SKM-1 (cell line): ENCODE measurements around the gene NEK8.
"Not testable (repeated sequence)": the region's sequence is repeated elsewhere in the genome, so short reads cannot be mapped to it uniquely, and the experiment has no call there.

Experiments
- DNase-seq: peaks from one replicate; lab custom pipeline; 2025; ENCODE audit not compliant: unreplicated experiment; lab: John Stamatoyannopoulos, UW

Gene NEK8

GRCh38 chr17:28725660-28726225 lies 2.8 kb upstream of the NEK8 start:
- DNase-seq: no peak

DNA sequence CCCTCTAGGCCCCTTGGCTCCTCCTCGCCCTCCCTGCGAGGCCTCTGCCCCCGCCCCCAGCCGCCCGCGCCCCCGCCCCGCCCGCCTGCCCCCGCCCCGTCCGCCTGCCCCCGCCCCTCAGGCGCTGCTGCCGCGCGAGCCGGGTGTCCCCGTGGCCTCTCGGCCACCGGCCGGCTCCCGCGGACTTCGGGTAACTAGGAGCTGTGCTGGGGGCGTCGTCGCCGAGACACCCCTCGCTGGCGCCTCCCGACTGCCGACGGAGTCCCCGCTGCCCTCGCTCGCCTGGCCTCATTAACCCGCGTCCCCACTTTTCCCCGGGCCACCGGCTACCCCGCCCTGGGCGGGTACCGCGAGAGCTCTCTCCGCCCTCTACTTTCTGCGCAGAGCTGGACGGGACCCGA lies 2.4 kb upstream of the NEK8 start, which contains the start of gene TLCD1:
Gene TLCD1, minus strand, starts transcription at position 8 of the 401 bp plus-strand sequence. CDS start 136 bp downstream, outside the sequence.
- DNase-seq: no peak

DNA sequence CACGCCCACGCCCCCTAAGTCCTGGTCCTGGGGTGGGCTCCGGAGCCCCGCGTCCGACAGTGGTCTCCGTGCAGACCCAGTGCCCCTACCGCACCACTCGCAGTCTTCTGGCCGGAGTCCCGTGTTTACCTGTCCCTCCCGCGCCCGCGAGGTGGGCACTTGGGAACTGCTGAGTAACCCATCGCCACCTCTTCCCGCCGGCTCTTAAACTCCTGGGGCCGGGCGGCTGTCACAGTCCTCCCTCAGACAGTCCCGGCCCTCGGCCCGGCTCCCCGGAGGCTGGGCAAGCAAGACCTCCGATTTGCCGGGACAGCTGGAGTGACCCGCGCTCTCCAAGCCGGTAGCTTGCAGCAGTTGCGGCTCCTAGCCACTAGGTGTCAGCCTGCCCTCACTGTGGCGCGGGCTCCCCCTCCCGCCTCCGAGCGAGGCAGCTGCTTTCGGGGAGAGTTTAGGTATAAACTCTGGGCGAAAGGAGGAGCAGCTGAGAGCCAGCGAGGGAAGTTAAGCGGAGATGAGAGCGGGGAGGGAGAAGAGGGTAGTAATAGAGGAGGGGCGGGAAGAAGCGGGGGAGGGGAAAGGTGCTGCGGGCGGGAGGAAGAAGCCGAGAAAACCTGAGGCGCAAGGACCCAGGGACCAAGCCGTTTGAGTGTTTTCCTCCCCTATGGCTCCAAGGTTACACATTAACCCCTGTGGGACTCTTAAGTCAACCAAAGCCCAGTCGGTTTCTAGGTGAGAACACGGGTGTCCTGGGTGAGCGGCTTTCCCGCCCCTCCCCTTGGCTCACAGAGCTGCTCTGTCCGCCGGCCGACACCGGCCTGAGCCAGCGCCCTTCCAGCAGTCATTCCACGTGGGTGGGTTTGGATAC lies 1.7 kb upstream of the NEK8 start:
- peak; percentile 90 for DNase-seq

DNA sequence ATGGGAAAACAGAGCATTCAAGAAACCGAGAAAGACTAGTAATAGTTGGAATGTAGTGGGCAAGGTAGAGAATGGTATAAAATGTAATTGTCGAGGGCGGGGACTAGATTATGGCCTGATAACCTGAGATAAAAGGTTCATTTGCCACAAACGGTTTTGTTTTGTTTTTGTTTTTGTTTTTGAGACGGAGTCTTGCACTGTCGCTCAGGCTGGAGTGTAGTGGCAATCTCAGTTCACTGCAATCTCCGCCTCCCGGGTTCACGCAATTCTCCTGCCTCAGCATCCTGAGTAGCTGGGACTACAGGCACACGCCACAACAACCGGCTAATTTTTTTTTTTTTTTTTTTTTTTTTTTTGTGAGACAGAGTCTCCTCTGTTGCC lies 1.4 kb downstream of the NEK8 start:
- DNase-seq: no peak

DNA sequence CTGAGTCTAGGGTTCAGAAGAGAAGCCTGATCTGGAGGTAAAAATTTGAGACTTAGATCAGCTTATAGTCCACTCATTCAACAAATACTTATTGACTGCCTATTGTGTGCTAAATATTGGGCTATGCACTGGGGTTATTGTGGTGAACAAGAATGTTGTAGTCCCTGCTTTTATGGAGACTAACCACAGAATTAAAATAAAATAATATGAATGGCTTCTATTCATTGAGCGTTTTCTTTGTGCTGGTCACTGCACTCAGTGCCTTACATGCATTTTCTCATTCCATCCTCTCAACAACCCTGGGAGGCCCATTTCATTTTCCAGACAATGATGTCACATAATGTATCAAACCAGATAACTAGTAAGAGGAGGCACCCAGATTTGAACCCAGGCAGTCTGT lies 4.8 kb downstream of the NEK8 start:
- DNase-seq: no peak

- no peak for DNase-seq
These were observed 6.2 kb downstream of the NEK8 start for GRCh38 chr17:28734712-28735241.

- DNase-seq: no peak
These were observed 6.7 kb downstream of the NEK8 start for GRCh38 chr17:28735242-28735722.

- not testable (repeated sequence) for DNase-seq
These were observed 7.6 kb downstream of the NEK8 start for GRCh38 chr17:28735913-28736769.

DNA sequence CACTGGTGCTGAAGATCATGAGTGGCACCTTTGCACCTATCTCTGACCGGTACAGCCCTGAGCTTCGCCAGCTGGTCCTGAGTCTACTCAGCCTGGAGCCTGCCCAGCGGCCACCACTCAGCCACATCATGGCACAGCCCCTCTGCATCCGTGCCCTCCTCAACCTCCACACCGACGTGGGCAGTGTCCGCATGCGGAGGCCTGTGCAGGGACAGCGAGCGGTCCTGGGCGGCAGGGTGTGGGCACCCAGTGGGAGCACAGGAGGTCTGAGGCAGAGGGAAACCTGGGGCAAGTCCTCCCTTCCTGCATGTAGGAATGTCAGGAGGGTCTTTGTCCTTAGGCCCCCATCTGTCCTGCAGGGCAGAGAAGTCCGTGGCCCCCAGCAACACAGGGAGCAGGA lies 8.7 kb downstream of the NEK8 start:
- no peak for DNase-seq

DNA sequence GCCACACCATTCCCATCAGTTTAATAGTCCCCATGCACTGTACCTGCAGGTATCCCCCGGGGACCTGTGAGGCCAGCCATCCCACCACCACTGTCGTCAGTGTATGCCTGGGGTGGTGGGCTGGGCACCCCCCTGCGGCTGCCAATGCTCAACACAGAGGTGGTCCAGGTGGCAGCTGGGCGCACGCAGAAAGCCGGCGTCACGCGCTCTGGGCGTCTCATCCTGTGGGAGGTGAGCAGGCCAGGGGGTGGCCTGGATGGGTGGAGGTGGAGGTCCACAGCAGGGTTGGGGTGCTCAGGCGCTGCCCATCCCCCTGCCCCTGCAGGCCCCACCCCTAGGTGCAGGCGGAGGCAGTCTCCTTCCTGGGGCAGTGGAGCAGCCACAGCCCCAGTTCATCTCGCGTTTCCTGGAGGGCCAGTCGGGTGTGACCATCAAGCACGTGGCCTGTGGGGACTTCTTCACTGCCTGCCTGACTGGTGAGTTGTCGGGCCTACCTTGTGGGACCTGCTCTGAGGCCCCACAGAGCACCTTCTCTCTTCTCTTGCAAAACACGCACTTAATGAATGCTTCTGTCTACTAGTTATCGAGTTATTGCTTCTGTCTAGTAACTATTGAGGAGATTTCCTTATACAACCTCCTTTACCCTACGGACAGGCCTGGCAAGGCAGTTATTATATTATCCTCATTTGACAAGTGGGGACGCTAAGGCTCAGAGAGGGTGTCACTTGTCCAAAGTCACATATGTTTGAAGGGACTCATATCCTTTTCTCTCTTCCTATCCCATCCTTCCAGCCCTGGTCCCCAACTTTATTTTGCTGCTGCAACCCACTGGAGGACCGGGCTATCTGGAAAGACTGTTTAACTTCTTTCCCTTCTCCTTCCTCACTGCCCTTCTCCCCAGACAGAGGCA lies 9.4 kb downstream of the NEK8 start:
- no peak for DNase-seq

DNA sequence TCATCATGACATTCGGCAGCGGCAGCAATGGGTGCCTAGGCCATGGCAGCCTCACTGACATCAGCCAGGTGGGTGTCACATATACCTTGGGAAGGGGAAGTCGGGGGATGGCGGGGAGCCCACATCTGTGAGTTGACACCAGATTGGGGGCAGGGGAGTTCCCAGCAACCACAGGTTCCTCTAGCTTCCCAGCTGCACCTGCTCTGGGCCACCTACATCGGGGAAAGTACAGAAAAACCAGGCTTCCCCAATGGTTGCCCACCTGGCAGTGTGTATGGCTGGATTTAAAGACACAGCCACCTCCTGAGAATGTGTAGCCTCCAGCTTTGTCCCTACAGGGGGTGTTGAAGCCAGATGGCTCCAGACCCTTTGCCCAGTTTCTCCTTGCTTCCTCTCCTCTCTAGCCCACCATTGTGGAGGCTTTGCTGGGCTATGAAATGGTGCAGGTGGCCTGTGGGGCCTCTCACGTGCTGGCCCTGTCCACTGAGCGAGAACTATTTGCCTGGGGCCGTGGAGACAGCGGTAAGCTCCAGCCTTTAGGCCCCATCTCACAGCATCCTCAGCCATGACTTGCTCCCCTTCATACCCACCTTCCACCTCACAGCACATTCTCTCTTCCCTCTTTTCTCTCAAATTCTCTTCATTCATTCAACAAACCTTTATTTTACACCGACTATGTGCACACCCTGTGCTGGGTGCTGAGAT lies 10.2 kb downstream of the NEK8 start:
- no peak for DNase-seq

DNA sequence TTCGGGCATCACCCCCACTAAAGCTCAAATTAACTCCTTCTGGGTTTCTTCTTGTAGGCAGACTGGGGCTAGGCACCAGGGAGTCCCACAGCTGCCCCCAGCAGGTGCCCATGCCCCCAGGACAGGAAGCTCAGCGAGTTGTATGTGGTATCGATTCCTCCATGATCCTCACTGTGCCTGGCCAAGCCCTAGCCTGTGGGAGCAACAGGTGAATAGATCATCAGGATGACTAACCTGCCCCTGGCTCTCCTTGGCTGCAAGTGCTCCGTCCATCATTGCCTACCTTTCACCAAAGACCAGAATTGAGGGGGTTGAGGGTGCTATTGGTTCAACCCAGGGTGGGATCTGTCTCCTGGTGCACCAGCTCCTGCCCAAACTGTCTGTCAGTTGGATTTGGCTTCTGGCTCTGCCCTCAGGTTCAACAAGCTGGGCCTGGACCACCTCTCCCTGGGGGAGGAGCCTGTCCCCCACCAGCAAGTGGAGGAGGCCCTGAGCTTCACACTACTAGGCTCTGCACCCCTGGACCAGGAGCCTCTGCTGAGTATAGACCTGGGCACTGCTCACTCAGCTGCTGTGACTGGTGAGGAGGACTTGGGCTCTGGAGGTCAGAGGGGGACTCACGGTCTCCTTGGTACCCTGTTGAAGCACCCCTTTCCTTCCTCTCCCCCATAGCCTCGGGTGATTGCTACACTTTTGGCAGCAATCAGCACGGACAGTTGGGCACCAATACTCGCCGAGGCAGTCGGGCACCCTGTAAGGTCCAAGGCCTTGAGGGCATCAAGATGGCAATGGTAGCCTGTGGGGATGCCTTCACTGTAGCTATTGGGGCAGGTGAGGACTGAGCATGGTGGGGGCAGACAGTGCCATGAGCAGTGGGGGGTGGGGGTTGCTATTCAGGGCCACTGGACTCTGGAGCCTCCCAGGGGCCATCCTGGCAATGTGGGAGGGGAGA lies 12.1 kb downstream of the NEK8 start:
- DNase-seq: no peak

GRCh38 chr17:28741358-28742349 lies 13.1 kb downstream of the NEK8 start:
- peak; percentile 79 for DNase-seq

GRCh38 chr17:28743243-28744103 lies 14.9 kb downstream of the NEK8 start, which contains the start of gene TRAF4:
TSS of gene TRAF4 (plus strand) at chr17:28744011. CDS start at chr17:28744113, 102 bp downstream.
- peak; percentile 60 for DNase-seq

- no peak for DNase-seq
These were observed 15.8 kb downstream of the NEK8 start for GRCh38 chr17:28744104-28744971.
